Measurements from ENCODE around the gene NTSR1.
A peak's percentile ranks its signal among the peaks of the same experiment; 100 is the strongest.

Gene NTSR1

DNA sequence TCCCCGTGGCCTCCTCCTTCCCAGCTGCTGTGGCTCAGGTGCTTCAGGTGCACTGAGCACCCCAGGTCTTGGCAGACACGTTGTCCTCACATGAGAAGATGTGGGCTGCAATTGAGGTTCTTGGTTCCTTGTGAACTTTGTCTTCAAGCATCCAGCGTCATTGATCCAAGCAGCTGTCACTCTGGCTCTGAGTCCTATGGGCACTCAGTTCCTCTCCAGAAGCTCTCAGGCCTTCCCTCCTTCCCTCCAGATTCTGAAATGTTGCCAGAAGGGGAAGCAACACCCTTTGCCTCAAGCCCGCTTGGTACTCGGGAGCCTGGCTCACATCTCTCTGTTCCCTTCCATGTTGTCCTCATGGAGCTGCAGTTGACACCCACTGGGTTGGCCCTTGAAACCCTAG lies 79.2 kb downstream of the NTSR1 start:
- no peak overlapping the region for H3K27ac ChIP-seq
- TF ChIP-seq, protein P1, sequence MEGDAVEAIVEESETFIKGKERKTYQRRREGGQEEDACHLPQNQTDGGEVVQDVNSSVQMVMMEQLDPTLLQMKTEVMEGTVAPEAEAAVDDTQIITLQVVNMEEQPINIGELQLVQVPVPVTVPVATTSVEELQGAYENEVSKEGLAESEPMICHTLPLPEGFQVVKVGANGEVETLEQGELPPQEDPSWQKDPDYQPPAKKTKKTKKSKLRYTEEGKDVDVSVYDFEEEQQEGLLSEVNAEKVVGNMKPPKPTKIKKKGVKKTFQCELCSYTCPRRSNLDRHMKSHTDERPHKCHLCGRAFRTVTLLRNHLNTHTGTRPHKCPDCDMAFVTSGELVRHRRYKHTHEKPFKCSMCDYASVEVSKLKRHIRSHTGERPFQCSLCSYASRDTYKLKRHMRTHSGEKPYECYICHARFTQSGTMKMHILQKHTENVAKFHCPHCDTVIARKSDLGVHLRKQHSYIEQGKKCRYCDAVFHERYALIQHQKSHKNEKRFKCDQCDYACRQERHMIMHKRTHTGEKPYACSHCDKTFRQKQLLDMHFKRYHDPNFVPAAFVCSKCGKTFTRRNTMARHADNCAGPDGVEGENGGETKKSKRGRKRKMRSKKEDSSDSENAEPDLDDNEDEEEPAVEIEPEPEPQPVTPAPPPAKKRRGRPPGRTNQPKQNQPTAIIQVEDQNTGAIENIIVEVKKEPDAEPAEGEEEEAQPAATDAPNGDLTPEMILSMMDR (conservative IDR thresholded peaks at IDR 0.05), result no peak

DNA sequence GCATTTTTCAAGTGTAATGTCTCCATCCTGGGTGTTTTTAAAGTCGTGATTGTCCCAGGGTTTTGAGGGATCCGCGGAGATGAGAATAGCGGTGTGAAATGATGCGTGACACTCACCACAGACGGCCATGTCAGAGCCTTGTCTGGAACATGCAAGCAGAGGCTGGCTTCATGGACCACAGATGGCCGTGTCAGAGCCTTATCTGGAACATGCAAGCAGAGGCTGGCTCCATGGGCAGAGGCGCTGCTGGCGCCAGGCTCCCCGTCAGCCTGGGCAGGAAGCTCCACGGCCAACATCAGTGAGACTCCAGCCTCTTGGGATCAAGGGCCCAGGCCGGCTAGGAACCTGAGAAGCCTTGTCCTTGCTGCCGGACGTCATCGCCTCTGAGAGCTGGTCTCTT lies 80.0 kb downstream of the NTSR1 start:
- TF ChIP-seq, protein P1 (conservative IDR thresholded peaks at IDR 0.05), result no peak

DNA sequence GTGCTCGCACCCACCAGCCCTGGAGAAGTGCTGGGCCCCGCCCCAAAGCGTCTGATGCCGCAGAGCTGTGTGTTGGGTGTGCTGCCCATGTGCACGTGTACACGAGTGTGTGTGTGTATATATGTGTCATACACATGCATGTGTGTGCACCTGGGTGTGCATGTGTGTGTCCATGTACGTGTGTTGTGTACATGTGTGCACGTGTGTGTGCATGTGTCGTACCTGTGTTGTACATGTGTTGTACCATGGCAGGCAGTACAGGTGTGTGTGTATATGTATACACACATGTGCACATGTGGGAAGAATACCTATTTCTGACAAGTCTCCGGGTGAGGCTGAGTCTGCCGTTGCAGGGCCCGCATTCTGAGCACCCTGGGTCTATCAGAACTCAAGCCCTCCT lies 81.4 kb downstream of the NTSR1 start:
- TF ChIP-seq, protein P1 (conservative IDR thresholded peaks at IDR 0.05), result no peak
- no peak overlapping the region for H3K27ac ChIP-seq

More for the DNA sequence above, 80.0 kb downstream of the NTSR1 start:
- H3K27ac ChIP-seq, result no peak overlapping the region

GRCh38 chr20:62791301-62792181 lies 82.9 kb downstream of the NTSR1 start:
- TF ChIP-seq, protein P1 (conservative IDR thresholded peaks at IDR 0.05), result peak; percentile 98
- H3K27ac ChIP-seq, result no peak overlapping the region

DNA sequence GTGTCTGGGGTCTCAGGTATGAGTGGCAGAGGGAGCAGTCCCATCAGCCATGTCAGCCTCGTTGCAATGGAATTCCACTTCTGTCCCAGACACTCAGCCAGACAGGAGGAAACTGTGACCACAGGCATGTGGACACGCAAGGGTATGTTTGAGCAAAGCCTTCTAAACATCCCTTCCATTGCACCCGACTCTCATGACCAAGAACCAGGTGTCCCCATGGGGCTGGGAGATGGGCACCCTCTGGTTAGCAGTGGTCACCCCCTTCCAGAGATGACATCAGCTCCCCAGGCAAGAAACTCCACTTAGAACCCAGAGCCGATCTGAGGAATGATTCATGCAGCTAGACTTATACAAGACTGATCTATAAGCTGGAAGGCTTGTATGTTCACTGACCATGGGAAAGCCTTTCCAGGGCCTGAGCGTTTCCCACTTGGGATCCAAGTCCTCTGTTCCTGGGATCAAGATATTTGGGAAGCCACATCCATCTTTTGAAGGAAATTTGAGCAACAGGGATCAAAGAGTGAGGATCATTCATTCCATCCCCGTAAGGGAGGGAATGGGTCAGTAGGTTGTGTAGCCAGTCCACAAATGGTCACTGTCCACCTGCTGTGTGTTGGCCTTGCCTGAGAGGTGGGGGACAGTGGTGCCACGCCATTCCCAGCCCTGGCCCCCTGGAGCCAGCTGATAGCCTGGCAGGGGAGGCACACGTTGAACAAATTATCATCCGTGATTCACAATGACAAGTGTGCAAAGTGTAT lies 83.7 kb downstream of the NTSR1 start:
- TF ChIP-seq, protein P1 (conservative IDR thresholded peaks at IDR 0.05), result no peak
- H3K27ac ChIP-seq, result no peak overlapping the region

DNA sequence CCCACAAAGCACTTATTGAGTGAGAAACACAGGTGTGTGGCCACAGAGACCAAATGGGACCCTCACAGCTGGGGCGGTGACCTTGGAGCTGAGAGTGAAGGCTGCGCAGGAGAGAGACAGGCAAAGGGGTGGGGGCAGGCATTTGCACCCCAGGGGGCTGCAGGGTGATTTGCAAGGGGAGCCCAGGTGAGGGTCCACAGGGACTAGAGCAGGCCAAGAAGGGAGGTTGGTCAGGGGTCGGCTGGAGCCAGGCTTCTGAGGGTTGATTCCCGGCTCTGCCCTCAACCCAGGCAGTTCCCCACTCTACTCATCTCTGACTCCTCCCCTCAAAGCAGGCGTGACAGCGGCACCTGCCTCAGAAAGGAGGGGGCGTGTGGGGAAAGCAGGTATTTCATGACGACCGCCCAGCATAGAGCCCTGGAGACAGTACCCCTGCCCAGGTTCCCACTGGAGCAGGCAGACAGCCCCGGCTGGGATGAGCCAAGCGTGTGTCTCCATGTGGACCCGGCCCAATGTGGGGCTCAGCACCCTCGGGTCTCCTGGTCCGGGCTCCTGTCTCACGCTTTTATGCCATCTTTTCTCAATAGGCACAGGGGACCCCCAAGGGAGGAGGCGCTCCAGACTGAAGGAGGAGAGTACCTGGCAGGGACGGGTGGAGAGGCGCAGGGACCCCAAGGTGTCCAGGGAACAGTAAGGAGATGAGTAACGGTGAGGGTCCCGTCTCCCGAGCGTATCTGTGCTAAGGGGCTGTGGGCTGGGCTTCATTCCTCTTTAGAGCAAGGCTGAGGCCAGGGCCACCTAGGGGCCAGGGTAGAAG lies 84.5 kb downstream of the NTSR1 start:
- peak overlapping the region; percentile 90 for H3K27ac ChIP-seq
- TF ChIP-seq, protein P1 (conservative IDR thresholded peaks at IDR 0.05), result no peak

GRCh38 chr20:62793757-62794006 lies 85.0 kb downstream of the NTSR1 start:
- peak overlapping the region; percentile 90 for H3K27ac ChIP-seq
- TF ChIP-seq, protein P1 (conservative IDR thresholded peaks at IDR 0.05), result no peak
